ENCODE data around the gene C2CD3.
A peak's percentile ranks its signal among the peaks of the same experiment; 100 is the strongest.

The C2CD3 gene, protein sequence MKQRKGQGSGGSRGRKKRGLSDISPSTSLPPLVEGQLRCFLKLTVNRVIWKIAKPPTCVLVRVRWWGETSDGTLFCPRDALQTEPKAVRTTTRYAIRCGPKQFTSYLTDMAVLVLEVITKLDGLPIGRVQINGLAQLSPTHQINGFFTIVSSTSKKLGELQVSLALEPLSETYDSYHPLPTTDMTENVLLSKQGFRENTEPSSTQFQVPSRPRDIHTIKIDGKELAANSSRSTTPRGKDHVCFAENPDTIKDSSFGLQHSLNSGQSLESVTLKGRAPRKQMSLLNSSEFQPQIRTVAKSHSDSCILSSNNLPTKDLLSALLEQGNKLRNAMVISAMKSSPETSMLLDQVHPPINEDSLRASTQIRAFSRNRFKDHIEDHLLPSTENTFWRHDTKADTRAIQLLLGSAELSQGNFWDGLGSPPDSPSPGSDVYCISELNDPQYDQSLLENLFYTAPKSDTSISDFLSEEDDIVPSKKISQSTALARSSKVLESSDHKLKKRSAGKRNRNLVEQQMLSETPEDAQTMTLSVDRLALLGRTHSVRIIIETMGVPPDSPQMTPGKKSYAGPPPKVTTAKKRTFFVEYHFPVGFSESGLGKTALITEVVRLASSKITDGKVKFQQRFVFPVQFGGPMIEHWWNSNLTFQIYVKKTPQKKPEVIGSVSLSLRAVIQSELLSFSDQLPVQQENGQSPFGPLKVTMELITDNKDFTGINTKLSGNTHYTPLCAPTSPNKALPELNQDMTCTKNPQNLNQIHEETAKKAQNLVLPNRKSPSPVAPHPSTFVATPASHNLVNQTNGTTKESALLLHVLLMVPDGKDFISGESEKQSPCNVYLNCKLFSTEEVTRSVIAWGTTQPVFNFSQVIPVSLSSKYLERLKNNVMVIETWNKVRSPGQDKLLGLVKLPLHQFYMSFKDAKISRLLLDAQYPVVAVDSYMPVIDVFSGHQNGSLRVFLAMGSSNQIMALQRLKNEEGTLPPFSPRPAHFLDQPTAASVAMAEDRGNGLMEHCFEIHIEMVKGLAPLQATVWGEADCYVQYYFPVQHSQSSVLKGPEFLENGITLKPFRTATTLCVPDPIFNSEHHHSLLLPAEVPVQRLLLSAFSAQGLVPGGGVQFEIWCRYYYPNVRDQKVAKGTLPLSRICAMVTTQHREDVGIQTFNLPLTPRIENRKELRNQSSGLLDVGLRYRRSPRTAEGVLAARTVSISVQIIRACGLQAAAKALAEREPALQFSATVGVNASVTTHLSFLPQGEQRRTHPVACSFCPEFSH (N-terminal part only)

DNA sequence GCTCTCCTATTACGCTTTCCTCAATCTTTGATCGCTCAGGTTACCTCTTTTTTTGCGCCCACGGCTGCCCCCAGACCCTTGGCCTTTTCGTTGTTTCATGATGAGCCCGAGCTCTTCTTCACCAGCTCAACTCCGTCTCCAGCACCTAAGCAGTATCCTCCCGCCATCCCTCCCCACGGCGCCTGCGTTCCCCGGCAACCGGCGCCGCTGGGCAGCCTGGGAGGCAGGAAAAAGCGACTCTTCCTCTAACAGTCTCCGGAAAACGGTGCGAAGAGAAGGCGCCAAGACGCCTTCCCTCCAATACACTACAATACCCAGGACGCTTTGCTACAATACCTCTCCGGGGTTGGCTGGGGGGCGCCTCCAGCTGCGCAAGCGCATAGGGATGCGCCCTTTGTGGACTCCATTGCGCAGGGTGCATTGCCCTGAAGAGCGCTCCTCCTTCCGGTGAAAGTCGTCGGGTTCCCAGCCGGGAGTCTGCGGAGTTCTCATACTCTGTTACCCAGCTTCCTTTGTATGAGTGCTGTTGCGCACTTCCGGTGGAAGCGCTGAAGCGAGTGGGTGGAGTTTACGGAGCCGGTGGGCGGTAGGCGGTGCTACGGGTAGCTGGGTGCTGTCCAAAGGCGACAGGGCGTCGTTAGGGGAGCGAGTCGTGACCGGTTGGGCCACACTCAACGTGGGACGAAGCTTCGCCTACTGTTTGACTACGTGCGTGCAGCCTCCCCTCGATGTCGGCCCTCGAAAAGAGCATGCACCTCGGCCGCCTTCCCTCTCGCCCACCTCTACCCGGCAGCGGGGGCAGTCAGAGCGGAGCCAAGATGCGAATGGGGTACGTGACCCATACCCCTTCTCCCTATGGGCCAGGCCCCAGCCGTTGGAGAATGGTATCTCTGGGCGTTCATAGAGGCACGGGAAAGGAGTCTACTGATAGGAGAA is at the start of gene C2CD3, which contains the start of gene PPME1:
TSS of gene C2CD3 (minus strand) at position 309 of the 936 bp plus-strand sequence. CDS start at position 99, 210 bp downstream.
TSS of gene PPME1 (plus strand) at position 596 of the 936 bp plus-strand sequence. CDS start at position 729, 133 bp downstream.
- DNase-seq (ENCODE audit: low read depth), result peak; percentile 99

DNA sequence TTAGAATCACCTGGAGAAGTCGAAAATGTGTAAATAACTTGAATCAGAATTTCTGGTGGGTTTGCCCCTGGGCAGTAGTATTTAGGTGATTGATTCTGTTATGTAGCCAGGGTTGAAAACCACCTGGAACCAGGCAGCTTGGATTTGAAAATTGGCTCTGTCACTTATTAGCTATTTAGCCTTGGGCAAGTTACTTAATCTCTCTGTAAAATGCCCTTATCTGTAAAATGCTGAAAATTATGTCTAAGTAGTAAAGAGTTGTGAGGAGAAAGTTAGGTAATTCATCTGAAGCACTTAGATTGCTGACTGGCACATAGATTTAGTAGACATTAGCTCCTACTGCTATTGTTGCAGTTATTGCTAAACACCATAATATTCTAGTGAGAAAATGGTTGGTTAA is 49.6 kb upstream of the C2CD3 start:
- DNase-seq (ENCODE audit: low read depth), result peak; percentile 80

DNA sequence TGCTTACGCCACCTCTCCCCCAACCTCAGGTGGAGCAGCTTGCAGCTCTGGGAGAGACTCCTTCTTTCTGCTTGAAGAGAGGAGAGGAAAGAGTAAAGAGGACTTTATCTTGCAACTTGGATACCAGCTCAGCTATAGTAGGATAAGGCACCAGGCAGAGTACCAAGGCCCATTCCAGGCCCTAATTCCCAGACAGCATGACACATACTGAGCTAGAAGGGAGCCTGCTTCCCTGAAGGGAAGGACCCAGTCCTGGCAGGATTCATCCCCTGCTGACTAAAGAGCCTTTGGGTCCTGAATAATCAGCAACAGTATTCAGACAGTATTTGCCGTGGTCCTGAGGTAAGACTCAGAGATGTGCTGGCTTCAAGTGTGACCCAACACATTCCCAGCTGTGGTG is 41.7 kb upstream of the C2CD3 start:
- DNase-seq (ENCODE audit: low read depth), result no peak

DNA sequence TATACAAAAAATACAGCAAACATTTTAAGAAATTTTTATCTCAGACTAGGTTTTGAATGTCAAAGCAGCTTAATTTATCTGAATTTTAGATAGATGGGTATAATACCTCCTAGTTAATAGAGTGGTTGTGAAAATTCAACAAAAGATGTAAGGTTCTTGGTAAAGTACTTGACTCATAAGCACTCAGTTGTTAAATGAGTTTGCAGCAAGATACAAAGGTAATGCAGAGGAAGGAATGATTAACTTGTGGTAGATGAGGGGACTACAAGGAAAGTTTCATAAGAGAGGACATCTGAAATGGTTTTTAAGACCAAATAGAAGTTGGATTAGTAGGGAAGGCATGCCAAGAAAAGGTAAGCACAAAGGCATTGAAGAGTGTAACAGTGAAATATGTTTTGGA is 37.7 kb upstream of the C2CD3 start:
- no peak for DNase-seq (ENCODE audit: low read depth)

DNA sequence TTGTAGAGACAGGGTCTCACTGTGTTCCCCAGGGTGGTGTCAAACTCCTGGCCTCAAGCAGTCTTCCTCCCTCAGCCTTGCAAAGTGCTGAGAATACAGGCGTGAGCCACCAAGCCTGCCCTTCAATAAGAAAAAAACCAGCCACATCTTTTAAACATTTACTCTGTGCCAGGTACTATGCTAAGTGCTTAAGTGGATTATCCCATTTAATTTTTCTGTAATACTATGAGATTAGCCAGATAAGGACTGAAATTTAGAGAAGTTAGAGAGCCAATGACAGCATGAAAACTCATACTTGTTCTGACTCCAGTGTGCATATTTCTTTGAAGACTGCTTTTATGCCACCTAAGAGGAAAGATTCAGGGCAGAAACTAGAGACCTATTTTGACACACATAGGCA is 35.9 kb upstream of the C2CD3 start:
- no peak for DNase-seq (ENCODE audit: low read depth)

DNA sequence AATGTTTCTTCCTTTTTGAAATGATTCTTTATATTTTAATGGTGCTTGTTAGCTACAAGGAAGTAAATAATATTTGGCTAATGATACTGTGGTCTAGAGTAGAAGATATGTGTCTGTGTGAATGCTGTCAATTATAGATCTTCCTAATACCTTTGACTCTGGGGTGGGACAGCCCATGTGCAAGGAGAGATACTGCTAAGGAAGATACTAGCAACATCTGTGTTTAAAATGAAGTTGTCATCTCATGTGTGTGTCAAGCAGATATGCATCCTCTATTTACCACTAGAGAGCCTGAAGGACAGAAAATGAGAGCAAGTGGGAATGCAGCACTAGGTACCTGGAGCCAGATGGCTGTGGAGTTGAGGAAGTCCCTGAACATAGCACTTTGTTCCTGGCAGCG is 34.4 kb upstream of the C2CD3 start:
- no peak for DNase-seq (ENCODE audit: low read depth)

DNA sequence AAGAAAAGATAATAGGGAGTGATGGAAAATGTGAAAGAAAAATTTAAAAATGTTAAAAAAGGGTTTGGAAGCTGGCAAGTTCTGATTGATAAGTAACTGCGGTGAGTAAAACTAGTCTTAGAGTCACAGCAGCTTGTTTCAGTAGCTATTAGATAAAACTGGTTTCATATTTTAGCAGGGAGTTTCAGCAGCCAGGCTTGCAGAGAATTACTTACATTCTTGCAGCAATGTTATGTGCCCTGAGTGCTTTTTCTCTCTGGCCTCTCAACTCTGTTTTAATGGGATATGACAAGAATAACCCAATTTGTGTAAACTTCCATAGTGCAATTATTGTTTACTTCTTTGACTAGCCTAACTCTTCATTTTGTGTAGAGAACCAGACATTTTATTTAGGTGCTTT is 33.9 kb upstream of the C2CD3 start:
- DNase-seq (ENCODE audit: low read depth), result no peak

DNA sequence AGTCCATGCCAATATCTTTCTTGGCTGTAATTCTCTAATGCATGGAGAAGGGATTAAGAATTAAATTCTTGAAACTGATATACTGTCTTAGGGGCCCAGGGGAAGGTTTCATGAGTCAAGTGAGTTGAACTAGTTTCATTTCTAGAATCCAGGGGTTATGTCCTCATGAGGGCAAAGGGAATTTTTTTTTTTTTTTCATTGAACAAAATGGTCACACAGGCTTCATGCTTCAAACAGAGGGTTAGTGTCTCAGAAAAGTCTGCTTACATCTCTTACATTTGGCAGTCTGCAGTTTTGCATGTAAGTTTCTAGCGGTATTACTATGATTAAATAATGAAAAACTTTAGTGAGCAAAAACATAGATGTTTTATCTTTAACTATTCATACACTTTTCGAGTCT is 33.2 kb upstream of the C2CD3 start:
- no peak for DNase-seq (ENCODE audit: low read depth)

DNA sequence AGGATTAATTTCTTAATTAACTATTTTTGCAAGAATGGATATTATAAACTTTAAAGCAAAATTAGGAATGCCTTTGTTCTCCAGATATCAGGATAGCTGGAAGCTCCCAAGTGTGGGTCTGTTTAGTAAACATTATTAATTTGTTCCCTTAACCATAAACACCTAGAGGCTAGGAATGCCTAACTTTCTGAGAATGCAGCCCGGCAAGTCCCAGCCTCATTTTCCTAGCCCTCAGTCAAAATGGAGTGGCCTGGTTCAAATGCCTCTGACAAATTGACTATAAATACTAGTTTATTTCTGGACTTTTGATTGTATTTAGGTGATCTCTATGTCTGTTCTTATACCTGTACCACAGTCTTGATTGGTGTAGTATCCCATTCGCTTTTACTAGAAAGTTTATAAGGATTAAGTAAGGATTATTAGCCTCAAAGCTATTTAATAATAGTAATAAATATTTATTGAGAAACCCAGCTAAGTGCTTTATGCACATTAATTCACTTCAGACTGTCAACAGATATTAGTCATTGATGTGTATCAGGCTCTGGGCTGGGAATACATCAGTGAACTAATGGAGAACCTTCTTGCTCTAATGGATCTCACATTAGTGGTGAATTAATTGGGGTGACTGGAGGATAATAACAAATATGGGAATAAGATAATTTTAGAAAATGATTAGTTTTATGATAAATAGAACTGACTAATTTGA is 26.1 kb upstream of the C2CD3 start:
- peak; percentile 9 for DNase-seq (ENCODE audit: low read depth)

DNA sequence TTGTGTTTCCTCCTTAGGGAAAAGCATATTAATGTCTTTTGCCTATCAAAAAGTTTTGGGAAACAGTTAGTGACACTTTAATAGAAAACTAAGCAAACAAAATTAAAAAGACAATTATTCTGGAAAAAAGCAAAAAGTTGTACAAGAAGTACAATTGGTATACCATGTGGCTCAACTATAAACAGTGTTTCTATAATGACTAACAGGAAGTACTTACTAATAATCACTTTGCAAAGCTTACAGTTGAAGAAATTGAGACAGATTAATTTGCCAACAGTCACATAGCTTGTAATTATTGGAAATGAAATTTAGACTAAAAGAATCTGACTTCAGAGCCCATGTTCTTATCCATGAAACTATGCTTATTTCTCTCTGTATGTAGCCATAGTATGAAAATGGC is 25.0 kb upstream of the C2CD3 start:
- DNase-seq (ENCODE audit: low read depth), result no peak

DNA sequence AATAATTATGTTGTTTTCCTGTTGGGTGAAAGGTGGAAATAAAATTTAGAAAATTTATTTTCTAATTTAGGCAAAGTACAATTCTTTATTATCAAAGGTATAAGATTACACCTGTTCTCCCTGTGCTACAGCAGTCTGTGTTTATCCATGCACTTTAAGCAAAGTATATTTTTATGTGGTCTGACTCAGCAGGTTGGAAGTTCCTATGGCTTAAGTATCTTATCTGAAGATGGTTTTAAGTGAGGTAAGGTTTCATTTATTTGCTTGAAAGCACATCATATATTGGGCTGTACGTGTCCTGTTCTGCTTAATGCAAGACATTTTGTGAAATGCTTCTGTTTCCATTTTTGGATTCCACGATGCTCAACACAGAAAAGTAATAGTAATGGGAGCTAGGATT is 14.9 kb upstream of the C2CD3 start:
- DNase-seq (ENCODE audit: low read depth), result peak; percentile 81

DNA sequence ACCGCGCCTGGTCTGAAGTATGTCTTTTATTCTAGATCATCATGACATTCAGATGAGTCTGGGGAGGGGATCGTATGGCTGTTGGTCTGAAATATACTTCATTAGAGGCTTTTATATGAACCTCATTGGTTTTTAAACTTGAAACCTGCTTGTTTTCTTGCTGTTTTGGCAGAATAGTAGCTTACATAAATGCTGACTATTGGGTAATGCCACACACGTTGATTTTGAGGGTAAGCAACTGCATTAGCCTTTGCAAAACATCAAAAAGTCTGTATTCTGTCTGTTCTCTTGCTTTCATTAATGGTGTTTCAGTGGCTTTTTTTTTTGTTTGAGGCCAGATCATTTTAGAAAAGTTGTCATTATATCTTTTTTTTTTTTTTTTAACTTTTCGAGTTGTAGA is 14.5 kb upstream of the C2CD3 start:
- peak; percentile 35 for DNase-seq (ENCODE audit: low read depth)

DNA sequence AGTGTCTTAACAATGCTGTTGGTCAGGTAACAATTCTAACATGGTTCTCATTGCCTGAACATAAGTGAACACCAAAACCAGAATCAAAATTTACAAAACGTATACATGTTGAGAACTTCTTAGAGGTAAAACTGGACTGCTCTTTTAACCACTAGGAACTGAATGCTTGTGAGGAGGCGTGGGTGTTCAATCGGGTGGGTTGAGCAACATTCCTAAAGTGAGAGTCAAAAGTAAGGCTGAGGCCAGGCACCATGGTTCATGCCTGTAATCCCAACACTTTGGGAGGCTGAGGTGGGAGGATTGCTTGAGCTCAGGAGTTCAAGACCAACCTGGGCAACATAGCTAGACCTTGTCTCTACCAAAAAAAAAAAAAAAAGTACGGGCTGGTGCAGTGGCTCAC is 11.8 kb upstream of the C2CD3 start:
- peak; percentile 49 for DNase-seq (ENCODE audit: low read depth)

DNA sequence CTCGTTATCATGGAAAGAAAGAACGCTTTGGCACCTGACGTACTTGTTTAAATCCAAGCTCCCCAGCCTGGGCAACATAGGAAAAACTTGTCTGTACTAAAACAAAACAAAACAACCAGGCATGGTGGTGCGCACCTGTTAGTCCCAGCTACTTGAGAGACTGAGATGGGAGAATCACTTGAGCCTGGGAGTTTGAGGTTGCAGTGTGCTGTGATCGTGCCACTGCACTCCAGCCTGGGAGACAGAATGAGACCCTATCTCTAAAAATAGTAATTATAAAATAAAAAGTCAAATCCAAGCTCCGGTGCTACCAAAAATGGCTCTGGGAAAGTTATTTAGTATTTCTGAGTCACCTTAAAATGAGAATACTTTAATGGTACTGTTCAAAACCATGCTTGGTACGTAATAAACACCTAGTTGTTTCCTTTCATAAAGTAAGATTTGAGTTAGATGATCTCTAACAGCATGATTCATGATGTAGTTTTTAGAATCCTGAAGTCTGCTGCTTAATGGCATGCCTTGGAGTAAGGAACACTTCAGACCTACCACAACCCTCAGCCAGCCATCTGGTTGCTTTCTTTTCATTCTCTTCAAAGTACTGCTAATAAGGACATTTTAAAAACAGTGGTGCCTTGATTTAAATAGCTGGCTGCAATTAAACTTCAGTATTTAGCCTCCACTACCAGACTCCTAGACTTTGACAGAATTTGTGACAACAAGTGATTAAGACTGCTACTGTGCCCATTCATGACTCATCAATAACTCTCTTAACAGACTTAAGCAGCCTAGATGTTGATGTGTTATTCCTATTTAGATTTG is 8.6 kb upstream of the C2CD3 start:
- peak; percentile 24 for DNase-seq (ENCODE audit: low read depth)

DNA sequence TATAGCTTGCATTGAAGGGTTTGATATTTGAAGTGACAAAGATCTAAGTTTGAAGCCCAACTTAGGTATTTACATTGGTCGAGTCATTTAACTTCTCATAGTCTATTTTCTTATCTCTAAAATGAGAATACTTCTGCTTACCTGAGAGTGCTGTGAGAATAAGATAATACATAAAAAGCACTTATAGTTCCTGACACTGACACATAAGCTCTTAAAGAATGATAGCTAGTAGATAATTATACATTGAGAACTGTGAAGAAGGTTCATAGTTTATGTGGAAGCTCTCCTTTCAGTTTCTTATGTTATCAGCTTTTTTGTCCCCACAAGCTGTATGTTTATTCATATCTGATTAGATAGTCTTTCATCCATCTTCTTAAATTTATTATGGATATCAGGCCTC is 5.1 kb upstream of the C2CD3 start:
- no peak for DNase-seq (ENCODE audit: low read depth)

DNA sequence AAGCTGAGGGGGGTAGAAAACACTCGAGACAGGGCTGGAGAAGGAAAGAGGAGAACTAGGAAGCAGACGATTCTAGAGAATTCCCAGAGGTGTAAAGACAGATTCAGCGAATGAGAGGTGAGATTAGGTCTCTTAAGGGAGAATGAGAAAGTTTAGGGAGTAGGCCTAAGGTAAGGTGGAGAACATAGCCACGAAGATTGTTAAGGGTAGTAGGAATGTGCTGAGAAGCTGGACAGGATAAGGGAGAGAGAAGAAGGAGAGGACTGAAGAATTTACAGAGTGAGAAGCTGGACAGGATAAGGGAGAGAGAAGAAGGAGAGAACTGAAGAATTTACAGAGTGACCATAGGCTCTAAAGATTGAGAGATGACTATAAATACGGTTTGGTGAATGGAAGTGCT is 1.2 kb upstream of the C2CD3 start:
- no peak for DNase-seq (ENCODE audit: low read depth)

DNA sequence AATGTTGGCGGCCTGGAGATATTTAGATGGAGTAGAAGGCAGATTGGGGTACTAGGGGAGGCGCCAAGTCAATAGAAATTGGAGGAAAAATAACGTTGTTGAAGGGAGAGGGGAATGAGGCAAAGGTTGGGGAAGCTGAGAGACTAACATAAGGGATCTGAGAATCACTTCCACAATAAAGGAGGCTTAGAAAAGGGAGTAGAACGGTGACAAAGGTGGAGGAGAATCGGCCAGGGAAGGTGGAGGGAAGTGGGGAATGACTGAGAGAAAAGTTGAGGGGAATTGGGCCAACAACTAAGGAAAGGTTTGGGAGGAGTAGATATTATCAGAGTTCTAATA is 797 bp upstream of the C2CD3 start:
- DNase-seq (ENCODE audit: low read depth), result no peak

DNA sequence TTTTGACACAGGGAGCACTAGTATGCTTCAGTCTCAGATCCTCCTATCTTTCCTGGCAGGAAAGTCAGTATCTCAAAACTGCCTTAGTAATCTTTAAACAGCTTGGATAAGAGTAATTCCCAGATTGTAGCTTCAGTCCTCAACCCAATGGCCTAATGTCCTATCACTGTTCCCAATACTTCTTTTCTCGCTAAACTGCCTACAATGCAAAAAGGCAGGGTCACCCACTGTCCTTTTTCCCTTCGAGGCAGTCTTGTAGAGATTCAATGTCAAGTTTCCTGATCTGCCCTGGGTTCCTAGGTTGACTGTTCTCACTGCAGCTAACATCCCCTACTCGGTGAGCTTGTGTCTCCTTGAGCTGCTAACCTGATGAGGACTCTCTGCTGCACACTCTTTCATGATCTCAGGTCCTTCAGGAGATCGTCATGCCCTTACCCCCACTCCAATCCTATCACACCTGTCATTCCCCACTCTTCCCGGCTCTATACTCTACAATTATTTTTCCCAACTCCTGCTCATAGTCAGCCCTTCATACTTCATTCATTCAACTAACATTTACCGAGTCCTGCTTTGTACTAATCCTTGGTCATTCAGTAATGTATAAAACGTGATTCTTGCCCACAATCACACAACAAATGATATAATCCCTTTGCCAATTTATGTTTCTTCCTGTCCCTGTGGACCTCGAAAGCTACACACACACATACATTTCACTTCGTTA is 904 bp downstream of the C2CD3 start:
- no peak for DNase-seq (ENCODE audit: low read depth)

DNA sequence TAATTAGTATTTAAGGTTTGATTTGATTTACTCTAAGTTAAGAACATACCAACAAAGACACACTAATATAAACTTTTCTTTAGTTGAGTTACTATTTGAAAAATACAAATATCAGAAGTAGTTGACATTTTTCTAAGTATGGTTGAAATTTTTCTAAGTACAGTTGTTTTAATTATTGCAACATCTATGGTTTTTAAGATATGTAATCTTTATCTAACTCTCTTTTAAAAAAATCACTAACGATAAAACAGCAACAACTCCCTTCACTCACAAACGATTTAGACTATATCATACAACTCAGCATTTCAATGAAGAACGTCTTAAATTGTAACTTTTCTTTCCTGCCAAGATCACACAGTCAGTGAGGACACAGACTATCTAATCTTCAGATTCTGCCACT is 2.0 kb downstream of the C2CD3 start:
- no peak for DNase-seq (ENCODE audit: low read depth)
